B cell (primary cell): ENCODE results near the gene FSTL5. TPM values are rescaled to one million over a fixed set of nuclear protein-coding genes. Genes with fewer than 3 reads are reported as not detected.

Experiments used
- ATAC-seq: fragments of 200-7000 bp; cut with Tn5 transposase; one replicate; pipeline ENCODE4 v1.10.0; 2021; ENCODE audit warnings: low read depth, mild to moderate bottlenecking, moderate number of reproducible peaks, moderate library complexity
- CTCF ChIA-PET: fragments of 350-600 bp; sonication (Branson Sonifier 250); formaldehyde crosslinking; loops from one replicate; lab custom pipeline; 2021; ENCODE audit warnings: antibody characterized with exemption, inconsistent platforms; lab: Charles Lee
- POLR2A ChIA-PET: fragments of 350-600 bp; sonication (Branson Sonifier 250); formaldehyde crosslinking; loops from one replicate; lab custom pipeline; 2021; ENCODE audit warnings: antibody characterized with exemption; lab: Charles Lee
- DNase-seq: peaks from one replicate; pipeline ENCODE4 v3.0.0; 2013
- H2AFZ ChIP-seq: 2 replicates; pipeline ENCODE4 v1.6.1; 2012; ENCODE audit warnings: mild to moderate bottlenecking, low read depth, low read length; ENCODE audit not compliant: insufficient read depth, poor library complexity, severe bottlenecking
- H3K27ac ChIP-seq, 2 donors: 1 replicate in 1 of 2; 2 replicates in 1 of 2; pipeline ENCODE4 v1.5.1; 2012 to 2013; ENCODE audit warnings: low read length in 2 of 2, mild to moderate bottlenecking in 2 of 2, moderate library complexity in 1 of 2
- H3K27me3 ChIP-seq, 4 experiments: fragments of 200-600 bp in 1 of 4; sonication (generic) in 1 of 4; replicated peaks in 1 of 4; 1 replicate in 2 of 4; 2 replicates in 2 of 4; pipeline versions ENCODE4 v1.6.1 to v1.7.0; 2013 to 2016; ENCODE audit warnings: low read length in 3 of 4, mild to moderate bottlenecking in 2 of 4, mixed read lengths in 1 of 4, moderate library complexity in 1 of 4; ENCODE audit not compliant: insufficient read depth in 4 of 4, control insufficient read depth in 3 of 4; ENCODE audit errors: control extremely low read depth in 1 of 4
- H3K36me3 ChIP-seq, 2 experiments: replicated peaks in 1 of 2; 1 replicate in 1 of 2; 2 replicates in 1 of 2; pipeline versions ENCODE4 v1.6.1 to v1.7.1; 2013; ENCODE audit warnings: low read length in 1 of 2; ENCODE audit not compliant: insufficient read depth in 2 of 2, control insufficient read depth in 1 of 2; ENCODE audit errors: control extremely low read depth in 1 of 2, extremely low read depth in 1 of 2
- H3K4me1 ChIP-seq, 2 donors: fragments of 200-600 bp in 1 of 2; sonication (generic) in 1 of 2; 1 replicate in 1 of 2; 2 replicates in 1 of 2; pipeline versions ENCODE4 v1.5.1 to v1.6.1; 2013 to 2017; ENCODE audit warnings: low read length in 2 of 2; ENCODE audit not compliant: control insufficient read depth in 2 of 2, insufficient read depth in 2 of 2
- H3K4me2 ChIP-seq: replicated peaks from 2 replicates; pipeline ENCODE3; 2012; ENCODE audit warnings: mild to moderate bottlenecking, low read depth, low read length; ENCODE audit not compliant: poor library complexity, severe bottlenecking
- H3K4me3 ChIP-seq, 5 experiments: fragments of 200-600 bp in 1 of 5; sonication (generic) in 1 of 5; 1 replicate in 3 of 5; 2 replicates in 2 of 5; pipeline versions ENCODE4 v1.5.1 to v1.7.0; 2011 to 2016; ENCODE audit warnings: low read length in 4 of 5, mild to moderate bottlenecking in 4 of 5, low read depth in 2 of 5, control low read depth in 1 of 5, moderate library complexity in 1 of 5; ENCODE audit not compliant: insufficient read depth in 1 of 5; ENCODE audit errors: control extremely low read depth in 1 of 5, extremely low read depth in 1 of 5
- H3K79me2 ChIP-seq: fragments of 200-600 bp; sonication (generic); one replicate; pipeline ENCODE4 v1.6.0; 2016; ENCODE audit warnings: low read length; ENCODE audit not compliant: control insufficient read depth, insufficient read depth
- H3K9ac ChIP-seq: fragments of 200-600 bp; sonication (generic); 2 replicates; pipeline ENCODE4 v1.6.1; 2017; ENCODE audit warnings: mild to moderate bottlenecking, low read length, moderate library complexity
- H3K9me3 ChIP-seq, 3 donors: one replicate each; pipeline versions ENCODE4 v1.6.1 to v1.7.1; 2013; ENCODE audit warnings: low read length in 2 of 3; ENCODE audit not compliant: control insufficient read depth in 2 of 3, insufficient read depth in 1 of 3; ENCODE audit errors: control extremely low read depth in 1 of 3
- H4K20me1 ChIP-seq: 2 replicates; pipeline ENCODE4 v1.6.0; 2012; ENCODE audit warnings: mild to moderate bottlenecking, low read length; ENCODE audit not compliant: insufficient read depth, control insufficient read depth, poor library complexity, severe bottlenecking
- H3K27ac Mint-ChIP-seq: one replicate; pipeline ENCODE4 v1.8.0; 2021; ENCODE audit warnings: mixed read lengths
- H3K27me3 Mint-ChIP-seq: one replicate; pipeline ENCODE4 v1.8.0; 2021; ENCODE audit warnings: mixed read lengths
- H3K4me1 Mint-ChIP-seq: one replicate; pipeline ENCODE4 v1.8.0; 2021; ENCODE audit warnings: mixed read lengths
- H3K4me3 Mint-ChIP-seq: one replicate; pipeline ENCODE4 v1.8.0; 2021; ENCODE audit warnings: mixed read lengths
- H3K9me3 Mint-ChIP-seq: one replicate; pipeline ENCODE4 v1.8.0; 2022; ENCODE audit warnings: mixed read lengths; ENCODE audit not compliant: insufficient read depth
- EZH2 ChIP-seq: IDR thresholded peaks from 2 replicates; pipeline ENCODE4 v1.6.1; 2012; ENCODE audit warnings: borderline replicate concordance, low read depth, mild to moderate bottlenecking, moderate library complexity, low read length; ENCODE audit not compliant: insufficient read depth, poor library complexity, severe bottlenecking
- WGBS: methylation state at CpG from one replicate; pipeline ENCODE4 v1.1.5; 2013; ENCODE audit warnings: missing lambda C conversion rate; ENCODE audit not compliant: insufficient coverage; 5-methylcytosine and 5-hydroxymethylcytosine counted together
- intact Hi-C: fragments of 100-400 bp; cut with micrococcal nuclease; formaldehyde crosslinking; loops from one replicate; pipeline ENCODE4 v1.10.0; 2022
- polyA plus RNA-seq: library from polyadenylated mRNA; depleted of rRNA; stranded (reverse); fragments of >200 nt; gene quantifications from 2 replicates; pipeline ENCODE4 v1.2.3, GENCODE V29; 2012
- total RNA-seq, 2 donors: library from RNA; stranded (reverse); fragments of 120-200 nt in 1 of 2; gene quantifications; 1 replicate in 1 of 2; 2 replicates in 1 of 2; pipeline versions ENCODE4 v1.2.3 to v1.2.4, GENCODE V29; 2013 to 2022
- TF ChIP-seq, protein P1 (sequence below): fragments of 200-600 bp; IDR thresholded peaks from one replicate; pipeline ENCODE4 v1.8.0; 2022; ENCODE audit warnings: antibody characterized with exemption, mild to moderate bottlenecking

Gene FSTL5
- total and polyA plus RNA-seq, 2 donors (not counting 1 experiment from before 2014, with no cell fraction given): not detected

DNA sequence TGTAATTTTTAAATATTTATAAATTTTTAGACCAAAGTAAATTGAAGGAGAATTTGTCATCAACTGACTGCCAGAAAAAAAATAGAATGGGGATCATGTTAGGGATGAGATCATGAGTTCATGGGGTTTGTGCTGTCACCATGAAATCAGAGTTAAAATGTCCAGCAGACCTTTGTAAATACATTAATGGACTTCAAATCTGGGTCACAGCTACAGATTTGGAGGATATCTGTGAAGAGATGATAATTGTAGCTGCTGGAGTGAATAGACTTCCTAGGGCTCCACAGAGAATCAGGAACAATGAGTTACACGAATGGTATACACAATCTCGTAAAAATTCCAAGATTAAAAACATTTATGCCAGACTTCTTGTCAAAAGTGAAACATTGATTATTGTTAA lies 6.6 kb downstream of the FSTL5 start:
- DNase-seq (no peak), ATAC-seq (no peak)
- no peaks in the 10 kb centered on the region for H3K9me3 ChIP-seq
- H4K20me1 ChIP-seq: no peaks in the 10 kb centered on the region
- no peaks in the 10 kb centered on the region for H3K27me3 Mint-ChIP-seq
- CTCF ChIA-PET: no interaction called here
- H3K9ac ChIP-seq: no peak overlapping the region
- no peaks in the 10 kb centered on the region for H3K4me1 ChIP-seq
- H3K27ac Mint-ChIP-seq: no peak overlapping the region
- no peak overlapping the region for H3K4me3 ChIP-seq
- no peaks in the 10 kb centered on the region for H3K9me3 Mint-ChIP-seq
- TF ChIP-seq, protein P1, sequence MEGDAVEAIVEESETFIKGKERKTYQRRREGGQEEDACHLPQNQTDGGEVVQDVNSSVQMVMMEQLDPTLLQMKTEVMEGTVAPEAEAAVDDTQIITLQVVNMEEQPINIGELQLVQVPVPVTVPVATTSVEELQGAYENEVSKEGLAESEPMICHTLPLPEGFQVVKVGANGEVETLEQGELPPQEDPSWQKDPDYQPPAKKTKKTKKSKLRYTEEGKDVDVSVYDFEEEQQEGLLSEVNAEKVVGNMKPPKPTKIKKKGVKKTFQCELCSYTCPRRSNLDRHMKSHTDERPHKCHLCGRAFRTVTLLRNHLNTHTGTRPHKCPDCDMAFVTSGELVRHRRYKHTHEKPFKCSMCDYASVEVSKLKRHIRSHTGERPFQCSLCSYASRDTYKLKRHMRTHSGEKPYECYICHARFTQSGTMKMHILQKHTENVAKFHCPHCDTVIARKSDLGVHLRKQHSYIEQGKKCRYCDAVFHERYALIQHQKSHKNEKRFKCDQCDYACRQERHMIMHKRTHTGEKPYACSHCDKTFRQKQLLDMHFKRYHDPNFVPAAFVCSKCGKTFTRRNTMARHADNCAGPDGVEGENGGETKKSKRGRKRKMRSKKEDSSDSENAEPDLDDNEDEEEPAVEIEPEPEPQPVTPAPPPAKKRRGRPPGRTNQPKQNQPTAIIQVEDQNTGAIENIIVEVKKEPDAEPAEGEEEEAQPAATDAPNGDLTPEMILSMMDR: no peak
- no peak for TF ChIP-seq EZH2
- H3K79me2 ChIP-seq: no peaks in the 10 kb centered on the region
- POLR2A ChIA-PET: no interaction called here
- no peaks in the 10 kb centered on the region for H3K4me1 Mint-ChIP-seq
- H3K27me3 ChIP-seq: no peaks in the 10 kb centered on the region
- H2AFZ ChIP-seq: no peak overlapping the region
- no peak overlapping the region for H3K4me3 Mint-ChIP-seq
- WGBS: no CpG with 5 or more reads among the region's 2 CpGs
- H3K4me2 ChIP-seq: no peak overlapping the region
- no peaks in the 10 kb centered on the region for H3K36me3 ChIP-seq
- no peak overlapping the region for H3K27ac ChIP-seq
- intact Hi-C loops: no loop called here

DNA sequence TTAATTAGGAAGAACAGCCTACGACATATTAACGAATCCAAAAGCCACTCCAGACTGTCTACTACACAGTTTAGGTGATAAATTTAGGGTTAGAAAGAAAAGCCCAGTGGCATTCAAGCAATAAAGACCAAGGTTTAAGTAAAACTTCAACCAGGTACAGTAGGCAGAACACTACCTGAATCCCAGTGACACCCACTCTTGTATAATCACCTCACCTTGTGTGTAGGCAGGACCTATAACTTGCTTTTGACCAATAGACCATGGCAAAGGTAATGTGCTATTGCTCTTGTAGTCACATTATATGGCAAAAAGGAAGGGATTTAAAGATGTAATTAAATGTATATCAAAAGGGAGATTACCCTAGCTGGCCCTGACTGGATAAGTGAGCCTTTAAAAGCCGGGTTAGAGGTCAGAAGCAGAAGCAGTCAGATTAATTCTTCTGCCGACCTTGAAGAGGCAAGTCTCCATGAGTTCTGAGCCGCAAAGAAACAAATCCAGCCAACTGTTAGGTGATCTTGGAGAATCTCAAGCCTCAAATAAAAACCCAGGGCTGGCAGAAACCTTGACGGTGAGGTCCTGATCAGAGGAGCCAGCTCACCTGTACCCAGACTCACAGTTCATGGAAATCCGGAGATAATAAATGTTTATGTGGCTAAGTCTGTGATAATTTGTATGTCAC lies 8.8 kb downstream of the FSTL5 start:
- Histone ChIP-seq H3K4me3 (no peak overlapping the region), H3K9me3 (no peaks in the 10 kb centered on the region), H2AFZ (no peak overlapping the region), H3K9ac (no peak overlapping the region), H3K27me3 (no peaks in the 10 kb centered on the region), H3K36me3 (no peaks in the 10 kb centered on the region), H4K20me1 (no peaks in the 10 kb centered on the region), H3K79me2 (no peaks in the 10 kb centered on the region), H3K4me1 (no peaks in the 10 kb centered on the region), H3K27ac (no peak overlapping the region), H3K4me2 (no peak overlapping the region)
- Mint-ChIP-seq H3K4me1 (no peaks in the 10 kb centered on the region), H3K4me3 (no peak overlapping the region), H3K27ac (no peak overlapping the region), H3K9me3 (no peaks in the 10 kb centered on the region), H3K27me3 (no peaks in the 10 kb centered on the region)
- intact Hi-C loops: no loop called here
- 50% methylated on average over 1 of the region's 7 CpGs for WGBS
- ATAC-seq (no peak), DNase-seq (no peak)
- TF ChIP-seq, protein P1: no peak
- no peak for TF ChIP-seq EZH2
- POLR2A ChIA-PET: no interaction called here
- CTCF ChIA-PET: no interaction called here
